K562 (cell line): ENCODE data around the gene MYO1F. TPM values are rescaled to one million over a fixed set of nuclear protein-coding genes. Genes with fewer than 3 reads are reported as not detected.

Source experiments
- ARID1B ChIP-seq: fragments of 450-650 bp; IDR thresholded peaks from 2 replicates; pipeline ENCODE4 v1.6.1; 2016; ENCODE audit warnings: antibody characterized with exemption, mild to moderate bottlenecking, inconsistent platforms
- CEBPB ChIP-seq: fragments of 450-650 bp; IDR thresholded peaks from 2 replicates; pipeline ENCODE4 v1.6.1; 2016; ENCODE audit warnings: missing genetic modification characterization, missing compliant biosample characterization
- CTBP1 ChIP-seq: fragments of 450-650 bp; IDR thresholded peaks from 2 replicates; pipeline ENCODE4 v1.6.1; 2016; ENCODE audit warnings: borderline replicate concordance
- DPF2 ChIP-seq: fragments of 450-650 bp; IDR thresholded peaks from 2 replicates; pipeline ENCODE4 v1.6.1; 2016
- EHMT2 ChIP-seq: fragments of 450-650 bp; IDR thresholded peaks from 2 replicates; pipeline ENCODE4 v1.6.1; 2018; ENCODE audit warnings: antibody characterized with exemption
- ESRRA ChIP-seq: fragments of 450-650 bp; IDR thresholded peaks from 2 replicates; pipeline ENCODE4 v1.6.1; 2014; ENCODE audit warnings: low read depth, mild to moderate bottlenecking, moderate library complexity, borderline replicate concordance
- MAX ChIP-seq: sonication (generic); formaldehyde crosslinking; IDR thresholded peaks from 2 replicates; pipeline ENCODE4 v1.9.0; 2022; ENCODE audit warnings: mild to moderate bottlenecking, missing genetic modification reagents
- NCOA1 ChIP-seq: fragments of 450-650 bp; IDR thresholded peaks from 2 replicates; pipeline ENCODE4 v1.6.1; 2016; ENCODE audit warnings: low read depth
- NR2C1 ChIP-seq, 2 experiments: fragments of 450-650 bp; IDR thresholded peaks; 2 replicates each; pipeline ENCODE4 v1.6.1; 2017; ENCODE audit warnings: mild to moderate bottlenecking in 2 of 2, antibody characterized with exemption in 1 of 2, inconsistent platforms in 1 of 2, missing compliant biosample characterization in 1 of 2, missing genetic modification characterization in 1 of 2
- NR2C2 ChIP-seq, 2 experiments: fragments of 200-800 bp in 1 of 2; sonication (Bioruptor generic) in 1 of 2; sonication (generic) in 1 of 2; formaldehyde crosslinking in 1 of 2; IDR thresholded peaks; 2 replicates each; pipeline versions ENCODE4 v1.6.1 to v1.8.0; 2016 to 2022; ENCODE audit warnings: mild to moderate bottlenecking in 1 of 2, missing compliant biosample characterization in 1 of 2, missing genetic modification characterization in 1 of 2, missing genetic modification reagents in 1 of 2
- PKNOX1 ChIP-seq: fragments of 450-650 bp; IDR thresholded peaks from 2 replicates; pipeline ENCODE4 v1.6.1; 2016
- SMARCE1 ChIP-seq: fragments of 450-650 bp; IDR thresholded peaks from 2 replicates; pipeline ENCODE4 v1.7.1; 2016; ENCODE audit warnings: mild to moderate bottlenecking
- SP1 ChIP-seq: sonication (generic); formaldehyde crosslinking; IDR thresholded peaks from 2 replicates; pipeline ENCODE4 v1.8.1; 2022; ENCODE audit warnings: mild to moderate bottlenecking, missing genetic modification reagents
- TAL1 ChIP-seq: fragments of 450-650 bp; IDR thresholded peaks from 2 replicates; pipeline ENCODE4 v1.6.1; 2016; ENCODE audit warnings: mild to moderate bottlenecking
- TEAD1 ChIP-seq, 2 experiments: fragments of 450-650 bp in 1 of 2; sonication (generic) in 1 of 2; formaldehyde crosslinking; IDR thresholded peaks; 2 replicates each; pipeline versions ENCODE4 v1.4.0 to v1.8.0; 2020 to 2022; ENCODE audit warnings: mild to moderate bottlenecking in 2 of 2, missing genetic modification reagents in 1 of 2
- TEAD4 ChIP-seq, 2 experiments: sonication (generic) in 1 of 2; formaldehyde crosslinking in 1 of 2; IDR thresholded peaks; 2 replicates each; pipeline versions ENCODE4 v1.6.1 to v1.8.0; 2012 to 2022; ENCODE audit warnings: borderline replicate concordance in 1 of 2, inconsistent platforms in 1 of 2, low read length in 1 of 2, mild to moderate bottlenecking in 1 of 2, missing genetic modification reagents in 1 of 2
- TFAP4 ChIP-seq: sonication (generic); formaldehyde crosslinking; IDR thresholded peaks from 2 replicates; pipeline ENCODE4 v1.8.0; 2022; ENCODE audit warnings: missing genetic modification reagents, mild to moderate bottlenecking, moderate library complexity, borderline replicate concordance
- TRIM24 ChIP-seq, 2 experiments: fragments of 450-650 bp; IDR thresholded peaks; 2 replicates each; pipeline ENCODE4 v1.6.1; 2016
- ZNF253 ChIP-seq: fragments of 250-450 bp; sonication (Bioruptor Pico); conservative IDR thresholded peaks from 2 replicates; pipeline ENCODE4 v1.6.1; 2021; ENCODE audit warnings: mild to moderate bottlenecking
- ZNF444 ChIP-seq: fragments of 250-450 bp; sonication (Bioruptor Pico); IDR thresholded peaks from 2 replicates; pipeline ENCODE4 v1.4.0; 2020; ENCODE audit warnings: mild to moderate bottlenecking, moderate library complexity
- ZNF639 ChIP-seq, 2 experiments: fragments of 200-800 bp in 1 of 2; sonication (Bioruptor generic) in 1 of 2; sonication (generic) in 1 of 2; formaldehyde crosslinking in 1 of 2; IDR thresholded peaks in 1 of 2; conservative IDR thresholded peaks in 1 of 2; 2 replicates each; pipeline versions ENCODE4 v1.5.0 to v1.6.1; 2016 to 2020; ENCODE audit warnings: missing compliant biosample characterization in 1 of 2, missing genetic modification characterization in 1 of 2, missing genetic modification reagents in 1 of 2
- polyA plus RNA-seq, 8 experiments: library from polyadenylated mRNA; depleted of rRNA in 4 of 8; stranded (reverse) in 5 of 8; unstranded in 3 of 8; fragments of >200 nt; fragmentation: Nextera tagmentation in 2 of 8; fragmentation: Illumina TruSeq in 1 of 8; extraction: Ambion mirVana in 2 of 8; extraction: Trizol in 1 of 8; gene quantifications; 2 replicates each; pipeline versions ENCODE4 v1.2.1 to v1.2.3, GENCODE V29; 2011 to 2014; ENCODE audit warnings: inconsistent platforms in 1 of 8, missing spikeins in 1 of 8
- total RNA-seq, 7 experiments: library from RNA; depleted of rRNA in 6 of 7; stranded (reverse); fragments of >200 nt in 6 of 7; fragmentation: Illumina TruSeq in 2 of 7; extraction: Trizol in 2 of 7; gene quantifications; 2 replicates each; pipeline versions ENCODE4 v1.2.1 to v1.2.3, GENCODE V29; 2011 to 2021; ENCODE audit warnings: low replicate concordance in 1 of 7

Gene MYO1F
- total and polyA plus RNA-seq, 9 of the 15 experiments (the other 6 are each of a cell fraction or from before 2014, with no cell fraction given): 0.78 to 9.4 (median 4.3) TPM

- 0 out of 4 replicates have a peak, but pooled peaks of 1 of the 2 experiments have one; percentile 21 for TF ChIP-seq ZNF639 (CRISPR knock-in tag; conservative IDR thresholded peaks at IDR 0.05 in 1 of 2, IDR thresholded peaks at IDR 0.05 in 1 of 2)
- TF ChIP-seq CTBP1: peak; percentile 33; the same call in 1 of the 2 replicates
- no peak for TF ChIP-seq TEAD4 (IDR thresholded peaks at IDR 0.05; ENCODE audit: low read length)
- TF ChIP-seq TEAD4 (CRISPR knock-in tag; IDR thresholded peaks at IDR 0.05; ENCODE audit: borderline replicate concordance): no peak
- TF ChIP-seq ARID1B: peak; percentile 35; the same call in 1 of the 2 replicates
- TF ChIP-seq TAL1: no peak
- TF ChIP-seq NR2C1 (IDR thresholded peaks at IDR 0.05): no peak
- peak; percentile 33 for TF ChIP-seq NR2C1 (tag; IDR thresholded peaks at IDR 0.05)
- peak; percentile 12; the same call in 1 of the 2 replicates for TF ChIP-seq TFAP4 (CRISPR knock-in tag)
- TF ChIP-seq EHMT2: 0 out of 2 replicates have a peak, but pooled peaks have one; percentile 25
- 0 out of 2 replicates have a peak, but pooled peaks have one; percentile 37 for TF ChIP-seq MAX (CRISPR knock-in tag)
- TF ChIP-seq DPF2: peak; percentile 44; the same call in 1 of the 2 replicates
- 0 out of 4 replicates have a peak, but pooled peaks of 1 of the 2 experiments have one; percentile 38 for TF ChIP-seq TEAD1 (CRISPR knock-in tag; IDR thresholded peaks at IDR 0.05)
- TF ChIP-seq ZNF444 (CRISPR knock-in tag): no peak
- TF ChIP-seq TRIM24 (IDR thresholded peaks at IDR 0.05): no peak
- TF ChIP-seq SMARCE1: 0 out of 2 replicates have a peak, but pooled peaks have one; percentile 12
- no peak for TF ChIP-seq NR2C2 (CRISPR knock-in tag; IDR thresholded peaks at IDR 0.05)
- TF ChIP-seq NR2C2 (tag; IDR thresholded peaks at IDR 0.05): peak; percentile 74; the same call in 1 of the 2 replicates
- peak; percentile 79 for TF ChIP-seq CEBPB
- 0 out of 2 replicates have a peak, but pooled peaks have one; percentile 40 for TF ChIP-seq PKNOX1
- TF ChIP-seq NCOA1: no peak; the same call in 1 of the 2 replicates
- TF ChIP-seq ESRRA: 0 out of 2 replicates have a peak, but pooled peaks have one; percentile 35
- TF ChIP-seq ZNF253 (CRISPR knock-in tag): no peak
- no peak for TF ChIP-seq SP1 (CRISPR knock-in tag)
These were observed 61.9 kb downstream of the MYO1F start (continued) for GRCh38 chr19:8515317-8515716.
